HepG2 (cell line): Measurements from ENCODE around the gene CITED2. TPM values are rescaled to one million over a fixed set of nuclear protein-coding genes. Genes with fewer than 3 reads are reported as not detected.

Experiments used
- ARNT2 ChIP-seq: sonication (generic); formaldehyde crosslinking; IDR thresholded peaks from 2 replicates; pipeline ENCODE4 v1.8.0; 2022; ENCODE audit warnings: mild to moderate bottlenecking, low read depth, missing genetic modification reagents, moderate library complexity
- EP300 ChIP-seq, 3 experiments: sonication (generic) in 1 of 3; formaldehyde crosslinking in 1 of 3; IDR thresholded peaks; 2 replicates each; pipeline versions ENCODE4 v1.5.1 to v1.6.1; 2011 to 2020; ENCODE audit warnings: low read depth in 2 of 3, low read length in 2 of 3, borderline replicate concordance in 1 of 3, improper control_type of control experiment in 1 of 3, mild to moderate bottlenecking in 1 of 3, missing genetic modification reagents in 1 of 3, moderate library complexity in 1 of 3
- IRF2 ChIP-seq: IDR thresholded peaks from 2 replicates; pipeline ENCODE4 v1.6.1; 2018; ENCODE audit warnings: missing genetic modification reagents, missing compliant biosample characterization
- MEF2D ChIP-seq: sonication (generic); formaldehyde crosslinking; IDR thresholded peaks from 2 replicates; pipeline ENCODE4 v1.5.1; 2020; ENCODE audit warnings: mild to moderate bottlenecking, missing genetic modification reagents
- MIXL1 ChIP-seq: IDR thresholded peaks from 2 replicates; pipeline ENCODE4 v1.6.1; 2016
- MLX ChIP-seq: IDR thresholded peaks from 2 replicates; pipeline ENCODE4 v1.6.1; 2016
- MTF1 ChIP-seq: sonication (generic); formaldehyde crosslinking; IDR thresholded peaks from 2 replicates; pipeline ENCODE4 v1.5.0; 2020; ENCODE audit warnings: missing genetic modification reagents
- NFIC ChIP-seq: IDR thresholded peaks from 2 replicates; pipeline ENCODE4 v1.6.1; 2012; ENCODE audit warnings: mild to moderate bottlenecking, low read length, inconsistent platforms
- SIX1 ChIP-seq: sonication (generic); formaldehyde crosslinking; IDR thresholded peaks from 2 replicates; pipeline ENCODE4 v1.4.0; 2020; ENCODE audit warnings: missing genetic modification reagents, borderline replicate concordance
- XRCC5 ChIP-seq: fragments of 200-400 bp; formaldehyde crosslinking; optimal IDR thresholded peaks from 2 replicates; pipeline ENCODE3; 2017; ENCODE audit warnings: mild to moderate bottlenecking, low read length
- ZFP36L1 ChIP-seq: sonication (generic); formaldehyde crosslinking; IDR thresholded peaks from 2 replicates; pipeline ENCODE4 v1.8.0; 2022; ENCODE audit warnings: mild to moderate bottlenecking, missing genetic modification reagents, moderate library complexity
- ZKSCAN8 ChIP-seq: IDR thresholded peaks from 2 replicates; pipeline ENCODE4 v1.6.1; 2016; ENCODE audit warnings: borderline replicate concordance, missing genetic modification reagents, missing compliant biosample characterization
- ZNF282 ChIP-seq: fragments of 450-650 bp; IDR thresholded peaks from 2 replicates; pipeline ENCODE4 v1.6.1; 2018; ENCODE audit not compliant: partially characterized antibody
- ZNF660 ChIP-seq: sonication (generic); formaldehyde crosslinking; IDR thresholded peaks from 2 replicates; pipeline ENCODE4 v1.5.1; 2020; ENCODE audit warnings: mild to moderate bottlenecking, low read depth, missing genetic modification reagents, borderline replicate concordance
- ZNF709 ChIP-seq: sonication (generic); formaldehyde crosslinking; IDR thresholded peaks from 2 replicates; pipeline ENCODE4 v1.5.0; 2020; ENCODE audit warnings: mild to moderate bottlenecking, missing genetic modification reagents
- ZNF720 ChIP-seq: sonication (generic); formaldehyde crosslinking; IDR thresholded peaks from 2 replicates; pipeline ENCODE4 v1.4.0; 2020; ENCODE audit warnings: missing genetic modification reagents
- ZNF768 ChIP-seq: sonication (generic); formaldehyde crosslinking; IDR thresholded peaks from 2 replicates; pipeline ENCODE4 v1.4.0; 2020; ENCODE audit warnings: missing genetic modification reagents
- polyA plus RNA-seq, 8 experiments: library from polyadenylated mRNA; depleted of rRNA in 3 of 8; stranded (reverse) in 7 of 8; unstranded in 1 of 8; fragments of >200 nt; fragmentation: Illumina TruSeq in 4 of 8; extraction: Trizol in 4 of 8; gene quantifications; 2 replicates each; pipeline versions ENCODE4 v1.2.1 to v1.2.3, GENCODE V29; 2011 to 2016; ENCODE audit warnings: low read depth in 4 of 8, missing spikeins in 1 of 8, mixed read lengths in 1 of 8; ENCODE audit not compliant: insufficient read depth in 1 of 8
- total RNA-seq, 5 experiments: library from RNA; depleted of rRNA; stranded (reverse); fragments of >200 nt; fragmentation: Illumina TruSeq; extraction: Trizol; gene quantifications; 2 replicates each; pipeline ENCODE4 v1.2.3, GENCODE V29; 2016; ENCODE audit warnings: low read depth in 1 of 5
- TF ChIP-seq, protein P1 (sequence below): sonication (generic); formaldehyde crosslinking; IDR thresholded peaks from 2 replicates; pipeline ENCODE4 v1.9.0; 2021; ENCODE audit warnings: missing genetic modification reagents, mild to moderate bottlenecking, borderline replicate concordance
- TF ChIP-seq, protein P2 (sequence below), 2 experiments: fragments of 450-650 bp in 1 of 2; sonication (generic) in 1 of 2; formaldehyde crosslinking in 1 of 2; IDR thresholded peaks; 2 replicates each; pipeline versions ENCODE4 v1.6.1 to v1.8.0; 2016 to 2022; ENCODE audit warnings: antibody characterized with exemption in 1 of 2, mild to moderate bottlenecking in 1 of 2, missing genetic modification reagents in 1 of 2

Gene CITED2
- total and polyA plus RNA-seq, 2 of the 13 experiments (the other 11 are each of a cell fraction or from before 2014, with no cell fraction given), result 17.6 to 57.2 TPM

DNA sequence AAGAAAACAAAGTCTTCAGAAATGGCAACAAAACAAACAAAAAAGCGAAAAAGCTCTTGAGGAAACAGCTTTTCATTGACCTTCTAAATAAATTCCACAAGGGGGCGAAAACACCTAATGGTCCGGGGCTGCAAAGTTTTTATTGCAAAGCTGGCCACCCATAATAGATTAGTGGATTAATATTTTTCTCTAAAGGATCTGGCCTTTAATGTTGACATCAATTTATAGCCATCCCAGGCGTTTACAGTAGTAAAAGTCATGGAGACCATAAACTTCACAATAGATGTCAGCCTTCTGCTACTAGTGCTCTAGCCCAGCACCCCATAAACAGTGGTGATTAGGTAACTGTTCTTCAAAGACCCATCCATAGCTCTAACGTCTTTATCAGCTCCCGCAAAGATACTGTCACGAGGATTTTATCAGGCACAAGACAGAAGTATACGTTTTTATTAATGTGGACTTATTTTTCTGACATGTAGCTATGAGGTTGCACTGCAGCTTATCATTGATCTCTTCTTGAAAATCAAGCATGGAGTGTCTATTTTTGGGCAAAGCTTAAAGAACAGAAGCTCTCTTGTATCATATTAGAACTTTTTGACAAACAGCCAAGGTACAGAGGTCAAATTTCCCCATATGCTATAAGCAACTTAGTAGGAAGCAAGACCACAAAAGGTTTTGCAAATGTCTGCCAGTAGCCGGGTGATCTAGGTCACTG, 4.7 kb downstream of the CITED2 start (continued):
- TF ChIP-seq, protein P1, sequence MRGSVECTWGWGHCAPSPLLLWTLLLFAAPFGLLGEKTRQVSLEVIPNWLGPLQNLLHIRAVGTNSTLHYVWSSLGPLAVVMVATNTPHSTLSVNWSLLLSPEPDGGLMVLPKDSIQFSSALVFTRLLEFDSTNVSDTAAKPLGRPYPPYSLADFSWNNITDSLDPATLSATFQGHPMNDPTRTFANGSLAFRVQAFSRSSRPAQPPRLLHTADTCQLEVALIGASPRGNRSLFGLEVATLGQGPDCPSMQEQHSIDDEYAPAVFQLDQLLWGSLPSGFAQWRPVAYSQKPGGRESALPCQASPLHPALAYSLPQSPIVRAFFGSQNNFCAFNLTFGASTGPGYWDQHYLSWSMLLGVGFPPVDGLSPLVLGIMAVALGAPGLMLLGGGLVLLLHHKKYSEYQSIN (CRISPR knock-in tag), result no peak
- peak; percentile 11; the same call in 1 of the 2 replicates for TF ChIP-seq MEF2D
- peak; percentile 63; the same call in 1 of the 2 replicates for TF ChIP-seq IRF2 (CRISPR knock-in tag)
- TF ChIP-seq ZNF660 (CRISPR knock-in tag), result no peak
- TF ChIP-seq MTF1 (CRISPR knock-in tag), result no peak
- 0 out of 2 replicates have a peak, but pooled peaks have one; percentile 23 for TF ChIP-seq ARNT2
- TF ChIP-seq MLX, result no peak
- no peak for TF ChIP-seq ZNF282
- TF ChIP-seq ZNF720 (CRISPR knock-in tag), result no peak
- 0 out of 2 replicates have a peak, but pooled peaks have one; percentile 49 for TF ChIP-seq ZNF709
- TF ChIP-seq, protein P2, sequence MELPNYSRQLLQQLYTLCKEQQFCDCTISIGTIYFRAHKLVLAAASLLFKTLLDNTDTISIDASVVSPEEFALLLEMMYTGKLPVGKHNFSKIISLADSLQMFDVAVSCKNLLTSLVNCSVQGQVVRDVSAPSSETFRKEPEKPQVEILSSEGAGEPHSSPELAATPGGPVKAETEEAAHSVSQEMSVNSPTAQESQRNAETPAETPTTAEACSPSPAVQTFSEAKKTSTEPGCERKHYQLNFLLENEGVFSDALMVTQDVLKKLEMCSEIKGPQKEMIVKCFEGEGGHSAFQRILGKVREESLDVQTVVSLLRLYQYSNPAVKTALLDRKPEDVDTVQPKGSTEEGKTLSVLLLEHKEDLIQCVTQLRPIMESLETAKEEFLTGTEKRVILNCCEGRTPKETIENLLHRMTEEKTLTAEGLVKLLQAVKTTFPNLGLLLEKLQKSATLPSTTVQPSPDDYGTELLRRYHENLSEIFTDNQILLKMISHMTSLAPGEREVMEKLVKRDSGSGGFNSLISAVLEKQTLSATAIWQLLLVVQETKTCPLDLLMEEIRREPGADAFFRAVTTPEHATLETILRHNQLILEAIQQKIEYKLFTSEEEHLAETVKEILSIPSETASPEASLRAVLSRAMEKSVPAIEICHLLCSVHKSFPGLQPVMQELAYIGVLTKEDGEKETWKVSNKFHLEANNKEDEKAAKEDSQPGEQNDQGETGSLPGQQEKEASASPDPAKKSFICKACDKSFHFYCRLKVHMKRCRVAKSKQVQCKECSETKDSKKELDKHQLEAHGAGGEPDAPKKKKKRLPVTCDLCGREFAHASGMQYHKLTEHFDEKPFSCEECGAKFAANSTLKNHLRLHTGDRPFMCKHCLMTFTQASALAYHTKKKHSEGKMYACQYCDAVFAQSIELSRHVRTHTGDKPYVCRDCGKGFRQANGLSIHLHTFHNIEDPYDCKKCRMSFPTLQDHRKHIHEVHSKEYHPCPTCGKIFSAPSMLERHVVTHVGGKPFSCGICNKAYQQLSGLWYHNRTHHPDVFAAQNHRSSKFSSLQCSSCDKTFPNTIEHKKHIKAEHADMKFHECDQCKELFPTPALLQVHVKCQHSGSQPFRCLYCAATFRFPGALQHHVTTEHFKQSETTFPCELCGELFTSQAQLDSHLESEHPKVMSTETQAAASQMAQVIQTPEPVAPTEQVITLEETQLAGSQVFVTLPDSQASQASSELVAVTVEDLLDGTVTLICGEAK (IDR thresholded peaks at IDR 0.05), result no peak
- TF ChIP-seq, protein P2 (CRISPR knock-in tag; IDR thresholded peaks at IDR 0.05), result no peak
- TF ChIP-seq SIX1, result 0 out of 2 replicates have a peak, but pooled peaks have one; percentile 23
- TF ChIP-seq ZFP36L1 (CRISPR knock-in tag), result no peak
- peak; percentile 76 for TF ChIP-seq NFIC
- no peak for TF ChIP-seq ZNF768 (CRISPR knock-in tag)
- no peak for TF ChIP-seq XRCC5
- TF ChIP-seq EP300 (IDR thresholded peaks at IDR 0.05; ENCODE audit: low read depth in 2 of 2, low read length in 2 of 2), result peak in 1 of 2 experiments; percentile 71; a peak in 1 of 4 replicates
- no peak for TF ChIP-seq EP300 (CRISPR knock-in tag; IDR thresholded peaks at IDR 0.05; ENCODE audit: borderline replicate concordance)
- peak; percentile 72 for TF ChIP-seq MIXL1 (CRISPR knock-in tag)
- peak; percentile 20; the same call in 1 of the 2 replicates for TF ChIP-seq ZKSCAN8 (CRISPR knock-in tag)
